ENCODE data around the gene FOXA1.
"Not testable (repeated sequence)": the region's sequence is repeated elsewhere in the genome, so short reads cannot be mapped to it uniquely, and the experiment has no call there.

Gene FOXA1

GRCh38 chr14:37555596-37555995 lies 39.5 kb downstream of the FOXA1 start:
- DNase-seq (ENCODE audit: low spot score) = not testable (repeated sequence)

- DNase-seq (ENCODE audit: low spot score) = no peak
Observed at GRCh38 chr14:37553935-37554550, 41.0 kb downstream of the FOXA1 start.

GRCh38 chr14:37551119-37551518 lies 43.9 kb downstream of the FOXA1 start:
- DNase-seq (ENCODE audit: low spot score) = no peak

- no peak for DNase-seq (ENCODE audit: low spot score)
Observed at GRCh38 chr14:37550511-37550910, 44.5 kb downstream of the FOXA1 start.

- DNase-seq (ENCODE audit: low spot score) = peak; percentile 13
Observed at GRCh38 chr14:37546621-37547447, 48.2 kb downstream of the FOXA1 start.

GRCh38 chr14:37545174-37545573 lies 49.9 kb downstream of the FOXA1 start:
- no peak for DNase-seq (ENCODE audit: low spot score)

- no peak for DNase-seq (ENCODE audit: low spot score)
Observed at GRCh38 chr14:37544407-37544806, 50.6 kb downstream of the FOXA1 start.

GRCh38 chr14:37539992-37540391 lies 55.1 kb downstream of the FOXA1 start:
- DNase-seq (ENCODE audit: low spot score) = no peak
